Measurements from ENCODE around the gene CHDH. TPM values are rescaled to one million over a fixed set of nuclear protein-coding genes. Genes with fewer than 3 reads are reported as not detected.

The CHDH gene
- polyA plus RNA-seq, 3 donors: not detected

GRCh38 chr3:53841296-53841695, 4.9 kb downstream of the CHDH start:
- peaks cover 0 to 6% (median 0%) of the 10 kb centered on the region in 7 donors for H3K9me3 Mint-ChIP-seq
- Histone ChIP-seq H3K4me2 (replicated peaks; ENCODE audit: extremely low read depth, low read length, poor library complexity, severe bottlenecking) (no peak overlapping the region), H3K9me3 (replicated peaks in 1 of 2; ENCODE audit: control insufficient read depth in 1 of 2, insufficient read depth in 1 of 2, low read length in 2 of 2) (no peaks in the 10 kb centered on the region), H3K4me1 (ENCODE audit: control insufficient read depth in 1 of 2, insufficient read depth in 2 of 2, low read length in 2 of 2) (peaks cover 4 to 10% of the 10 kb centered on the region in 2 donors), H3K27ac (ENCODE audit: low read depth in 1 of 2, low read length in 2 of 2) (no peak overlapping the region), H3K79me2 (ENCODE audit: insufficient read depth, low read length) (no peaks in the 10 kb centered on the region), H4K20me1 (ENCODE audit: insufficient read depth, low read length) (no peaks in the 10 kb centered on the region), H3K27me3 (ENCODE audit: control insufficient read depth in 2 of 2, insufficient read depth in 2 of 2, low read length in 2 of 2) (peaks cover 10 to 32% of the 10 kb centered on the region in 2 donors), H3K9ac (ENCODE audit: insufficient read depth, low read length, poor library complexity, severe bottlenecking) (no peak overlapping the region), H3K4me3 (replicated peaks in 1 of 3; ENCODE audit: low read depth in 2 of 3, low read length in 3 of 3) (no peak overlapping the region), H3K36me3 (replicated peaks in 1 of 2; ENCODE audit: control insufficient read depth in 1 of 2, insufficient read depth in 2 of 2, low read length in 2 of 2) (no peaks in the 10 kb centered on the region), H2AFZ (ENCODE audit: insufficient read depth, low read depth, low read length, poor library complexity, severe bottlenecking) (no peak overlapping the region)
- intact Hi-C loops (cut with micrococcal nuclease): no loop called here
- no peak for TF ChIP-seq CTCF (IDR thresholded peaks at IDR 0.05)
- DNase-seq: no peak
- H3K4me3 Mint-ChIP-seq: no peak overlapping the region
- peaks cover 41 to 46% (median 45%) of the 10 kb centered on the region in 3 donors for H3K27me3 Mint-ChIP-seq (ENCODE audit: low read depth in 3 of 3)
- H3K36me3 Mint-ChIP-seq: peaks cover 2 to 3% of the 10 kb centered on the region in 2 donors
- WGBS (ENCODE audit: insufficient coverage): 87% methylated on average over 4 of the region's 5 CpGs
- H3K27ac Mint-ChIP-seq: no peak overlapping the region
- H3K4me1 Mint-ChIP-seq: peaks cover 7% of the 10 kb centered on the region

GRCh38 chr3:53837331-53837730, 8.9 kb downstream of the CHDH start:
- no peak overlapping the region for H3K9ac ChIP-seq (ENCODE audit: insufficient read depth, low read length, poor library complexity, severe bottlenecking)
- peaks cover 0 to 2% of the 10 kb centered on the region in 2 donors for H3K36me3 Mint-ChIP-seq
- TF ChIP-seq CTCF (IDR thresholded peaks at IDR 0.05): no peak

More at GRCh38 chr3:53837331-53837730, 8.9 kb downstream of the CHDH start:
- Histone ChIP-seq H3K4me1 (ENCODE audit: control insufficient read depth in 1 of 2, insufficient read depth in 2 of 2, low read length in 2 of 2) (peaks cover 19 to 22% of the 10 kb centered on the region in 2 donors), H3K27ac (ENCODE audit: low read depth in 1 of 2, low read length in 2 of 2) (no peak overlapping the region), H3K79me2 (ENCODE audit: insufficient read depth, low read length) (no peaks in the 10 kb centered on the region), H2AFZ (ENCODE audit: insufficient read depth, low read depth, low read length, poor library complexity, severe bottlenecking) (no peak overlapping the region), H3K4me2 (replicated peaks; ENCODE audit: extremely low read depth, low read length, poor library complexity, severe bottlenecking) (no peak overlapping the region), H4K20me1 (ENCODE audit: insufficient read depth, low read length) (no peaks in the 10 kb centered on the region), H3K4me3 (replicated peaks in 1 of 3; ENCODE audit: low read depth in 2 of 3, low read length in 3 of 3) (no peak overlapping the region), H3K36me3 (replicated peaks in 1 of 2; ENCODE audit: control insufficient read depth in 1 of 2, insufficient read depth in 2 of 2, low read length in 2 of 2) (no peaks in the 10 kb centered on the region), H3K9me3 (replicated peaks in 1 of 2; ENCODE audit: control insufficient read depth in 1 of 2, insufficient read depth in 1 of 2, low read length in 2 of 2) (no peaks in the 10 kb centered on the region), H3K27me3 (ENCODE audit: control insufficient read depth in 2 of 2, insufficient read depth in 2 of 2, low read length in 2 of 2) (no peaks in the 10 kb centered on the region)
- Mint-ChIP-seq H3K27ac (peak overlapping the region in 1 of 7 donors; percentile 66), H3K27me3 (ENCODE audit: low read depth in 3 of 3) (peaks cover 12 to 17% (median 15%) of the 10 kb centered on the region in 3 donors), H3K9me3 (no peaks in the 10 kb centered on the region), H3K4me3 (no peak overlapping the region), H3K4me1 (peaks cover 20% of the 10 kb centered on the region)
- DNase-seq: no peak
- intact Hi-C loops (cut with micrococcal nuclease): no loop called here
- WGBS (ENCODE audit: insufficient coverage): 65% methylated on average over 10 of the region's 10 CpGs
